GM21825 (cell line): Measurements from ENCODE around the gene CMIP.

Source experiments
- ATAC-seq: cut with Tn5 transposase; IDR thresholded peaks from one replicate; pipeline ENCODE4 v1.9.1; 2021; ENCODE audit warnings: mild to moderate bottlenecking, moderate library complexity; ENCODE audit not compliant: unreplicated experiment

CMIP gene

GRCh38 chr16:81755915-81756614 is 311.5 kb downstream of the CMIP start:
- ATAC-seq = no peak

- ATAC-seq = no peak
Observed at GRCh38 chr16:81756615-81757356, 312.2 kb downstream of the CMIP start.

GRCh38 chr16:81758376-81758775 is 313.8 kb downstream of the CMIP start:
- ATAC-seq = no peak
